Measurements from ENCODE around the gene ZNF775. TPM values are rescaled to one million over a fixed set of nuclear protein-coding genes. Genes with fewer than 3 reads are reported as not detected.
"Not testable (repeated sequence)": the region's sequence is repeated elsewhere in the genome, so short reads cannot be mapped to it uniquely, and the experiment has no call there.

Gene ZNF775
- total and polyA plus RNA-seq, 9 donors, result 5.4 to 8.0 (median 6.2) TPM

GRCh38 chr7:150381096-150381495 is 2.0 kb downstream of the ZNF775 start:
- no peaks in the 10 kb centered on the region for H3K27me3 ChIP-seq (ENCODE audit: control insufficient read depth, insufficient read depth, low read length)
- no peaks in the 10 kb centered on the region for H3K36me3 ChIP-seq (ENCODE audit: control insufficient read depth, insufficient read depth, low read length)
- no peaks in the 10 kb centered on the region for H3K9me3 ChIP-seq (replicated peaks; ENCODE audit: control insufficient read depth, low read depth, low read length)
- H3K4me3 ChIP-seq (ENCODE audit: low read length), result no peak overlapping the region
- peaks cover 80% of the 10 kb centered on the region for H3K4me1 ChIP-seq (ENCODE audit: control insufficient read depth, insufficient read depth, low read length)
- 76% methylated on average over 9 of the region's 9 CpGs for WGBS (ENCODE audit: insufficient coverage)
- no peak for DNase-seq
- H3K27ac ChIP-seq (ENCODE audit: low read length), result no peak overlapping the region

GRCh38 chr7:150381785-150382122 is 2.6 kb downstream of the ZNF775 start:
- Histone ChIP-seq H3K4me1 (ENCODE audit: control insufficient read depth, insufficient read depth, low read length) (peaks cover 81% of the 10 kb centered on the region), H3K9me3 (replicated peaks; ENCODE audit: control insufficient read depth, low read depth, low read length) (no peaks in the 10 kb centered on the region), H3K36me3 (ENCODE audit: control insufficient read depth, insufficient read depth, low read length) (no peaks in the 10 kb centered on the region), H3K27ac (ENCODE audit: low read length) (no peak overlapping the region), H3K27me3 (ENCODE audit: control insufficient read depth, insufficient read depth, low read length) (no peaks in the 10 kb centered on the region), H3K4me3 (ENCODE audit: low read length) (no peak overlapping the region)
- no peak for DNase-seq
- 94% methylated on average over 1 of the region's 1 CpG for WGBS (ENCODE audit: insufficient coverage)

- peak overlapping the region; percentile 47 for H3K27ac ChIP-seq (ENCODE audit: low read length)
- no peaks in the 10 kb centered on the region for H3K9me3 ChIP-seq (replicated peaks; ENCODE audit: control insufficient read depth, low read depth, low read length)
- no peaks in the 10 kb centered on the region for H3K27me3 ChIP-seq (ENCODE audit: control insufficient read depth, insufficient read depth, low read length)
- 74% methylated on average over 12 of the region's 20 CpGs for WGBS (ENCODE audit: insufficient coverage)
- DNase-seq, result no peak
- H3K36me3 ChIP-seq (ENCODE audit: control insufficient read depth, insufficient read depth, low read length), result no peaks in the 10 kb centered on the region
- no peak overlapping the region for H3K4me3 ChIP-seq (ENCODE audit: low read length)
- H3K4me1 ChIP-seq (ENCODE audit: control insufficient read depth, insufficient read depth, low read length), result peaks cover 82% of the 10 kb centered on the region
Observed at GRCh38 chr7:150382123-150382843, 3.2 kb downstream of the ZNF775 start.

GRCh38 chr7:150382844-150383225 is 3.7 kb downstream of the ZNF775 start:
- H3K4me3 ChIP-seq (ENCODE audit: low read length), result no peak overlapping the region
- WGBS (ENCODE audit: insufficient coverage), result no CpG with 5 or more reads among the region's 4 CpGs

GRCh38 chr7:150383710-150384397 is 4.7 kb downstream of the ZNF775 start:
- H3K27ac ChIP-seq (ENCODE audit: low read length), result peak overlapping the region; percentile 88
- WGBS (ENCODE audit: insufficient coverage), result 59% methylated on average over 16 of the region's 22 CpGs
- DNase-seq, result peak; percentile 89
- H3K27me3 ChIP-seq (ENCODE audit: control insufficient read depth, insufficient read depth, low read length), result no peaks in the 10 kb centered on the region
- H3K4me3 ChIP-seq (ENCODE audit: low read length), result no peak overlapping the region
- H3K36me3 ChIP-seq (ENCODE audit: control insufficient read depth, insufficient read depth, low read length), result peaks cover 6% of the 10 kb centered on the region
- peaks cover 78% of the 10 kb centered on the region for H3K4me1 ChIP-seq (ENCODE audit: control insufficient read depth, insufficient read depth, low read length)
- H3K9me3 ChIP-seq (replicated peaks; ENCODE audit: control insufficient read depth, low read depth, low read length), result no peaks in the 10 kb centered on the region

More at GRCh38 chr7:150382844-150383225, 3.7 kb downstream of the ZNF775 start:
- DNase-seq, result no peak
- H3K27ac ChIP-seq (ENCODE audit: low read length), result no peak overlapping the region
- no peaks in the 10 kb centered on the region for H3K27me3 ChIP-seq (ENCODE audit: control insufficient read depth, insufficient read depth, low read length)
- H3K36me3 ChIP-seq (ENCODE audit: control insufficient read depth, insufficient read depth, low read length), result no peaks in the 10 kb centered on the region
- no peaks in the 10 kb centered on the region for H3K9me3 ChIP-seq (replicated peaks; ENCODE audit: control insufficient read depth, low read depth, low read length)
- peaks cover 78% of the 10 kb centered on the region for H3K4me1 ChIP-seq (ENCODE audit: control insufficient read depth, insufficient read depth, low read length)

- WGBS (ENCODE audit: insufficient coverage), result 83% methylated on average over 2 of the region's 15 CpGs
- H3K9me3 ChIP-seq (replicated peaks; ENCODE audit: control insufficient read depth, low read depth, low read length), result no peaks in the 10 kb centered on the region
- no peak overlapping the region for H3K4me3 ChIP-seq (ENCODE audit: low read length)
- no peak for DNase-seq
- no peaks in the 10 kb centered on the region for H3K27me3 ChIP-seq (ENCODE audit: control insufficient read depth, insufficient read depth, low read length)
- H3K27ac ChIP-seq (ENCODE audit: low read length), result peak overlapping the region; percentile 88
- peaks cover 14% of the 10 kb centered on the region for H3K36me3 ChIP-seq (ENCODE audit: control insufficient read depth, insufficient read depth, low read length)
- peaks cover 86% of the 10 kb centered on the region for H3K4me1 ChIP-seq (ENCODE audit: control insufficient read depth, insufficient read depth, low read length)
Observed at GRCh38 chr7:150384406-150385301, 5.5 kb downstream of the ZNF775 start.

- no peak for DNase-seq
- WGBS (ENCODE audit: insufficient coverage), result 51% methylated on average over 12 of the region's 14 CpGs
- no peaks in the 10 kb centered on the region for H3K27me3 ChIP-seq (ENCODE audit: control insufficient read depth, insufficient read depth, low read length)
- H3K4me1 ChIP-seq (ENCODE audit: control insufficient read depth, insufficient read depth, low read length), result peaks cover 80% of the 10 kb centered on the region
- no peak overlapping the region for H3K4me3 ChIP-seq (ENCODE audit: low read length)
- H3K27ac ChIP-seq (ENCODE audit: low read length), result peak overlapping the region; percentile 59
- H3K36me3 ChIP-seq (ENCODE audit: control insufficient read depth, insufficient read depth, low read length), result peaks cover 18% of the 10 kb centered on the region
- no peaks in the 10 kb centered on the region for H3K9me3 ChIP-seq (replicated peaks; ENCODE audit: control insufficient read depth, low read depth, low read length)
Observed at GRCh38 chr7:150385302-150385723, 6.2 kb downstream of the ZNF775 start.

- not testable (repeated sequence) for H3K9me3 ChIP-seq (replicated peaks; ENCODE audit: control insufficient read depth, low read depth, low read length); DNase-seq; H3K27me3 ChIP-seq (ENCODE audit: control insufficient read depth, insufficient read depth, low read length); H3K4me3 ChIP-seq (ENCODE audit: low read length)
- Histone ChIP-seq H3K4me1 (ENCODE audit: control insufficient read depth, insufficient read depth, low read length) (peaks cover 74% of the 10 kb centered on the region), H3K27ac (ENCODE audit: low read length) (peak overlapping the region; percentile 59), H3K36me3 (ENCODE audit: control insufficient read depth, insufficient read depth, low read length) (peaks cover 20% of the 10 kb centered on the region)
- no CpG with 5 or more reads among the region's 6 CpGs for WGBS (ENCODE audit: insufficient coverage)
Observed at GRCh38 chr7:150385884-150386283, 6.8 kb downstream of the ZNF775 start.

- no peak for DNase-seq
- Histone ChIP-seq H3K36me3 (ENCODE audit: control insufficient read depth, insufficient read depth, low read length) (peaks cover 20% of the 10 kb centered on the region), H3K4me3 (ENCODE audit: low read length) (no peak overlapping the region), H3K9me3 (replicated peaks; ENCODE audit: control insufficient read depth, low read depth, low read length) (no peaks in the 10 kb centered on the region), H3K27me3 (ENCODE audit: control insufficient read depth, insufficient read depth, low read length) (no peaks in the 10 kb centered on the region), H3K27ac (ENCODE audit: low read length) (peak overlapping the region; percentile 45), H3K4me1 (ENCODE audit: control insufficient read depth, insufficient read depth, low read length) (peaks cover 52% of the 10 kb centered on the region)
- 82% methylated on average over 6 of the region's 7 CpGs for WGBS (ENCODE audit: insufficient coverage)
Observed at GRCh38 chr7:150388306-150388705, 9.2 kb downstream of the ZNF775 start.

All from muscle of leg (tissue), 11 donors.